Activated T-cell treated with anti-CD3 and anti-CD28 coated beads for 4 hours (primary cell): ENCODE data around the gene HPSE2.

Experiments used
- DNase-seq: peaks from one replicate; pipeline ENCODE4 v3.0.0-alpha.2; 2020

HPSE2 gene

GRCh38 chr10:98481404-98481945, 754.2 kb downstream of the HPSE2 start:
- DNase-seq, result no peak

- no peak for DNase-seq
These were observed 757.0 kb downstream of the HPSE2 start for GRCh38 chr10:98478430-98479222.

DNA sequence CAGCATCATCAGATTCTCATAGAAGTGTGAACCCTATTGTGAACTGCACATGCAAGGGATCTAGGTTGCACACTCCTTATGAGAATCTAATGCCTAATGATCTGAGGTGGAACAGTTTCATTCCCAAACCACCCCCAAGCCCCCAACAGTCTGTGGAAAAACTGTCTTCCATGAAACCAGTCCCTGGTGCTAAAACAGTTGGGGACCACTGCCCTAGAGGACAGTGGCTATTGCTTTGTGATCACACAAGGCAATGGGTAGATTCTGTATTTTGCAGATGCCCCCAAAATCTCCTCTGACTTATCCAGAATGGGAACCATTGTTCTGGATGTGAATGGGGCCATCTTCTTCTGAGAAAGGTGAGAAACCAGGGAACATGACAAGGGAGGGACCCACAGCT, 757.8 kb downstream of the HPSE2 start:
- no peak for DNase-seq

DNA sequence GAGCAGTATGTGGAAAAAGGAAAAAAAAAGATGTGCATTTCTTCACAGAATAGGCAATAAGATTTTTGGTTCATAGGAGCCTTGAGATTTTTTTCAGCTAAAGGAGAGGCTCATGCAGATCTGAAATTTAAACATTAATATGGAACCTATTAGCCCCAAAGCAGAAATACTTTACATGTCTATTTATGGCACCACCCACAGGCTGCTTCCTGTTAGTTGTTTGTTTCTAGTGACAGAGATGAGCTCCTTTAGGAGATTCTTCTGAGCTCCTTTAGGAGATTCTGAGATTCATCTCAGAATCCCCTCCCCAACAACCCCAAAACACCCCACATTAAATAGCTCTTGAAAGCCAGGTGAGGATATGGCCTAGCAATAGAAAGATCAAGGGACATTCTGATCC, 761.0 kb downstream of the HPSE2 start:
- no peak for DNase-seq

DNA sequence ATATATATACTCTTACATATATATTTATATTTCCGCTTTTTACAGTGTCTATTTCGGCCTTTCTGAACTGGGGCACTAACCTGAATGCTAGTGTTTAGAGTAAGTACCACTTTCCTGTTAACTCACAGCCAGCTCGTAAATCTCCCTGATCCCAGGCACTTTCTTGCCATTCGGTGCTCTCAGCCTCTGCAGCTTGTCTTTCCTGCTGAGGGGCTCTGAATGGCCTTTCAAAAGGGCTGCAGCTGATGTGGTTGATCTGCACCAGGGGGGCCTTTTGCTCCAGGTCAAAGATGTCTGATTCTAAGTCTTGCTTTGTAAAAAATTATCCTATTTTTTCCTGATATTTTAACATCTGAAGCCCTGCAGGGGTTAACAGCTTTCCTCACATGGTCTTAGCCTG, 763.5 kb downstream of the HPSE2 start:
- no peak for DNase-seq

GRCh38 chr10:98470850-98471249, 764.8 kb downstream of the HPSE2 start:
- no peak for DNase-seq

DNA sequence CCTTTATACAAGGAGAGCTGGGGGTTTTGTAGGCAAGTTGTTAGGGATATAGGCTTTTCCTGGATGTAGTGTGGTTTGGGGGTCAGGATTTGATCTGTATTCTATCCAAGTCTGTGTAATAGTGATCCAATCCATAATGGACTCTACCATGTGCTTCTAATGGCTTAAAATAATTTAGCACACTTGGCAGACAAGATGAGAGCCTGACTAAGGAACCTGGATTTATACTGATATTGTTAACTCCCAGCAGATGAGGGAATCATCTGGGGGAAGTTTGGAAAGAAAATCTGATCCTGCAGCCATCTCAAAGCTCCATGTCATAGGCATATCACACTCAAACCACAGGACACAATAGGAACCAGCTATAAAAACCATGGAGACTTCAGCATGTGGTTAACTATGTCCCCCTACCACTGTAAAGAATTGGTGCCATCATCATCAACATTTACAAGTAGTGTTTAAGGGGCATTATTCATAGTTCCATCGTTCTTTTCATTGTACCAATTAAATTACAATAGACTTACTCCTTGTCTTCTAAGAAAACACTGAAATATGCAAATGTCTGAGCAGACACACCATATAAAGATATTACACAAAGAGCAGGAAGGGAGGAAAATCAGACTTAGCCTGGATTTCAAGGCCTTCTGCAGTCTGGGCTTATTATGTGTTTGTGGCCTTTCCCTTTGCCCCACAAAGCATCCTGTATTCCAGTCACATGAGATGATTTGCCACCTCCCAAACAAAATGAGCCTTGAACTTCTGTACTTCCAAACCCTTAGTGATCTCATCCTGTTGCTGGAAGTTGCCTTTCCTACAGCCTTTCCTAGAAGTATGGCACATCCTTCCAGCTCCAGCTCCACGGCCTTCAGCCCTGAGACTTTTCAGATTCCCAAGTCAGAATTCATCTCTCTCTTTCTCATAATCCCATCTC, 766.4 kb downstream of the HPSE2 start:
- no peak for DNase-seq

GRCh38 chr10:98467506-98468318, 767.9 kb downstream of the HPSE2 start:
- DNase-seq, result peak; percentile 42

GRCh38 chr10:98466861-98467505, 768.7 kb downstream of the HPSE2 start:
- no peak for DNase-seq

GRCh38 chr10:98465866-98466265, 769.8 kb downstream of the HPSE2 start:
- no peak for DNase-seq

DNA sequence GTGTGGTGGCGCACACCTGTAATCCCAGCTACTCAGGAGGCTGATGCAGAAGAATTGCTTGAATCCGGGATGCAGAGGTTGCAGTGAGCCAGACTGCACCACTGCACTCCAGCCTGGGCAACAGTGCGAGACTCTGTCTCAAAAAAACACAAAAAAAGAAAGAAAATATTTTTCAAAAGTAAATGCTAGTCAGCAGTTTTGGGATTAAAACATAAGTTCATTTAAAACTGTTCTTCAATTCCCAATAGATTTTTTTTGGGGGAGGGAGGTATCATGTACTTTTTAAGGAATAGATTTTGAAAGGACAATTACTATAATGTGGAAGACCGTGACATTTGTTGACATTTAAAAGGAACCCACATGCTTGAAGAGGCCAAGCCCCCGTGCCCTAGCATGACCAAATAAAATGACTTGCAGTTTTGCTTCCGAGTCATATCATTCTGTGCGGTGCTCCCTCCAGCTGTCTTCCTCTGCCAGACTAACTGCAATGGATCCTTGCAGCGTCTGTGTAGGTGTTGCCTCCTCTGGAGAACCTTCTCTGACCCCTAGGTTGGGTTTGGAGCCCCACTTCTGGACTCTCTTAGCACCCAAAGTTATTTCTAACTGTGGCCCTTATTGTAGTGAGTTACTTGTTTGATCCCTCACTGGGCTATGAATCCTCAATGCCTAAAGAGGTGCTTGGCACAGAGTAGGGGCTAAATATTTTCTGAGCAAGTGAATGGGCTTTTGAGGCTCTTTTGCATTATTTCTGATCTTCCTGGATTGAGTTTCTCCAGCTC, 771.5 kb downstream of the HPSE2 start:
- no peak for DNase-seq

GRCh38 chr10:98463016-98463415, 772.6 kb downstream of the HPSE2 start:
- no peak for DNase-seq

DNA sequence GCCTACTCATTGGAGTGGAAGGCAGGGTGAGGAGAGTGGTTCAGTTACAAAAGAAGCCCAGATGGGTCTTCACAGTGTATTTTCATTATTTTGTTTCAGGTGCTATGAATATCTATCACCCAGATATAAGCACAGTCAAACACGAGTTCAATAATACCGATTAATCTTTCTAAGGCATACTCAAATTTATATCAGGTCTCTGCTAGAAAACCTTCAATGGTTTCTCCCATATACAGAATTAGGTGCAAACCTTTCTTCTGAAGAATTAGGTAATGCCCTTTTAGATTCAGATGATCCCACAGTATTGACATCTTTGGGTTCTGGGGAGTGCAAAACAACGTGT, 774.2 kb downstream of the HPSE2 start:
- DNase-seq, result no peak

DNA sequence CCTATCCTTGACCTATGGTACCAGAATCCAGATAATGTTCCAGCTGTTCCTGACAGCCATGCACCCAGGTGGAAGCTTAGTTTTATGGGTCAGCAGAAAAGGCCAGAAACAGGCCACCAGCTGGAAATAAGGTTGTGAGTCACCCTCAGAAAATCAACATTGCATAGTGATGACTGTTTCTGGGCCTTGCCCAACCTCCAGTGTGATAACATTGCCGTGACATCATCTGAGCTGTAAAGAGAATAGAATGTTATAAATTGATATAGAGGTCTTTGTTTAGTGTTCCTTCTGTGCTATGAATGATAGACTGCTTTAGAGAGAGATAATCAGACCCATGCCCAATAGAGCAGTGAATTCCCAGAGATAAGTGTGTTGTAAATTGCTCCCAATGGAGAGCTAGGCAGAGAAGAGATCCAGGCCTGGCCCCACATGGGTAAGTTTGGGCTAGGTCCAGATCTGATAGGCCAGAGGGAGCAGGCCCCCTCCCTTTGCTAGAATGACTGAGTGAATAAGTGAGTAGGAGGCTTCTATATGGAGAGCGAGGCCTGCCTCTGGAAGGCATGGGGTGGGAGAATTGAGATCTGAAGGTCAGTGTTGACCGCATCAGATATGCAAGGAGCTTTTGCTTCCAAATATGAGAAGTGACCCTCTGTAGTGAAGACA, 774.7 kb downstream of the HPSE2 start:
- no peak for DNase-seq

DNA sequence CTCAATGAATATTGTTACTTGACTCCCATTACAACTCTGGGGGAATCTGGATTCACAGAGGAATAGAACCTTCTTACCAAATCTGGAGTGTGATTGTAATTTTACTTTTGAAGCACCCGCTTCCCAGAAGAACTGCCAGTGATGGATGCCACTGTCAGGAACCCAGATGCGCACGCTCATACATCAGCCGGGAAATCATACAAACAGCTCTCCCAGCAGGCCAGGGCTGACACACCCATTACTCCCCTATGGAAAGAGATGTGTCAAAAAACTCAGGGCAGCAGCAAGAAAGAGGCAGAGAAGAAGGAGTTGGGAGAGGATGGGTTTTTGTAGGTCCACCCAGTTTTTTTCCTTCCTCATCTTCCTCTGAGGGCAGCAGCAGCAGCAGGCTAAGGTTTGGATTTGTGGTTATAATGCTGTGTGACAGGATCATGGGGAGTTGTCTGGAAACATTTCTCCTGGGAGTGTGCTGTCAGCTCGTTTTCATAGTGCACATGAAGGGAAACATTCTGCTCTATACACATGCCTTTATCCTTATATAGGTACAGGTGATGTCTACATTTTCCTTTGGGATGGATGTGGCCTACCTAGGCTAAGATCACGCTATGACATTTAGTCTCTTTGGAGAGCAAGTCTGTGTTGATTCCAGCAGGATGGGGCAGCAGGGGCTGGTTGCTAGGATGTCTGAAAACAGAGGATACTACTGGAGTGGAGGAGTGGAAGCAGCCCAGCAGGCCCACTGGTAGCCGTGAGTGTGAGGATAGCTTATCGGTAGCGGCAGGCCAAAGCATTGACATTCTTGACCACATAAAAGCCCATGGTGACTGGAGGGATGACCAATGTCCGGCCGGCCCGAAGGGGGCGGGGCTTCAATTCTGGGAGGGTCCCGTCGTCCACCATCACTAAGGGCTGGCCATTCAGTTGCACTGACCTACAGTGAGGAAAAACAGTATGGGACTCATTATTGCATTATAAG, 776.6 kb downstream of the HPSE2 start:
- no peak for DNase-seq

GRCh38 chr10:98457721-98458120, 777.9 kb downstream of the HPSE2 start:
- DNase-seq, result no peak

DNA sequence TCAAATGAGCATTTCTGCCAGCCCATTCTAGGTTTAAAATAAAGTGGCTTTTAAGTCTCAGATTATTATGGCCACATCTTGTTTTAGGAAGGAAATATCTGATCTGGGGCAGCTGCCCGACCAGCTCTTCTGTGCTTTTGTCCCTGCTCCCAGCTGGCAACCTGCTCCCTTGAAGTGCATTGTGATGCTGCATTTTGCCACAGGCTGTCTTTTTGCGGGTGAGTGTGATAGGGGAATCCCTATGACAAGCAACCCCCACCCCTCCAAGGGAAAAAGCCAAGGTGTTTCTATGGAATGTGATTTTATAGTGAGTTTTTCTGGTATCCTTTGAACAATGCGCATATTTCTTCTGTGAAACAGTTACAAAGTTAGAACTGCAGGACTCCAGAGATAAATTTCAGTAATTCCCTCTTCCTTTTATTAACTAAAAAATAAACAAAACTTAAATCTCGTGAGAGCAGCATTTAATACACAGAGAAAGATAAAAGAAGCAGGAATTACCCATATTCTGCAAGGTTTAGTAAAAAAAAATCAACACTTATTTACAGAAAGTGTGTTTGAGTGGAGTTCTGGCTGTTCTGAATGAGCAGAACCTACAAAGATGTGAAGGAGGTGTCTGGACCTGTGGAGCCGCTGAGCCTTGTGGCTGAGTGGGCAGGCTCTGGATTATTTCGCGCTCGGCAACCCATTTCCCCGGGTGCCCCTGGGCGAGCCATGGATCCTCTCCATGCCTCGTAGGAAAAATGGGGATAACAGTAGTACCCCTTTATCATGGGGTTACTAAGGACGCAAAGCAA, 778.8 kb downstream of the HPSE2 start:
- no peak for DNase-seq

DNA sequence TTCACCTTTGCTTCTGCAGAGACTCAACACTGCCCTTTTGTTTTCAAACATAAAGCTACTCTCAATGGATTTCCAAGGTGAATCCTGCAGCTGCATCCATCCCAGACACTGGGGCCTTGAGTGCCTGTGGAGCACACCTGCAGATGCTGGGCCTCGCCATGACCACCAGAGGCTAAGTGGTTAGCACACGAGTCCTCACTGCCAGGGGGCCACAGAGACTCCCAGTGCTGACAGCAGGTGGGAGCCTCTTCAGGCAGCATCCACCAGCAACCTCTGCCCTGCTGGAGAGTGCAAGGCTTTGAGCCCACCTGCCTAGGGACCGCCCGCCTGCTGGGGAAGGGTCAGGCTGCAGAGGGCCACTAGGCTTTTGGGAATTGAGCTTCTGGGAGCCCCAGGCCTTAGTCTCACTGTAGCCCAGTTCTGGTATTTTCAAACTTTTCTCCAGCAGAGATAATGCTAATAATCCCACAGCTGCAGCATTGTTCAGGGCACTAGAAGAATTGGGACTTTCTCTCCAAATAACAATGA, 779.5 kb downstream of the HPSE2 start:
- DNase-seq, result no peak

- DNase-seq, result no peak
These were observed 781.9 kb downstream of the HPSE2 start for GRCh38 chr10:98453729-98454128.
